Stimulated activated CD8-positive, alpha-beta memory T cell treated with anti-CD3 and anti-CD28 coated beads, Interleukin-4, amount 100 ng/mL, for 4 hours (primary cell): ENCODE measurements around the gene DYTN.

Experiments used
- DNase-seq, 2 donors: peaks; one replicate each; pipeline ENCODE4 v3.0.0-alpha.2; 2020; ENCODE audit warnings: low read depth in 2 of 2, low spot score in 1 of 2

Gene DYTN

GRCh38 chr2:206700156-206700555, 18.0 kb downstream of the DYTN start:
- DNase-seq: no peak

GRCh38 chr2:206698811-206699210, 19.4 kb downstream of the DYTN start:
- DNase-seq: no peak

GRCh38 chr2:206696910-206697309, 21.3 kb downstream of the DYTN start:
- no peak for DNase-seq

- DNase-seq: no peak
These were observed 24.6 kb downstream of the DYTN start for GRCh38 chr2:206693399-206694137.

GRCh38 chr2:206692971-206693370, 25.2 kb downstream of the DYTN start:
- no peak for DNase-seq

GRCh38 chr2:206688990-206689389, 29.2 kb downstream of the DYTN start:
- no peak for DNase-seq

- DNase-seq: no peak
These were observed 29.7 kb downstream of the DYTN start for GRCh38 chr2:206688453-206688852.

- no peak for DNase-seq
These were observed 34.6 kb downstream of the DYTN start for GRCh38 chr2:206683546-206683945.

GRCh38 chr2:206670531-206671319, 47.5 kb downstream of the DYTN start:
- DNase-seq: no peak

- DNase-seq: no peak
These were observed 52.9 kb downstream of the DYTN start for GRCh38 chr2:206665251-206665650.

GRCh38 chr2:206657087-206657486, 61.1 kb downstream of the DYTN start:
- no peak for DNase-seq

GRCh38 chr2:206647985-206648384, 70.2 kb downstream of the DYTN start:
- no peak for DNase-seq

GRCh38 chr2:206642075-206643025, 75.8 kb downstream of the DYTN start, which contains the start of gene FAM237A:
FAM237A (plus strand) TSS chr2:206642487; CDS start chr2:206644237, 1,750 bp downstream.
- no peak for DNase-seq

GRCh38 chr2:206641226-206641625, 77.0 kb downstream of the DYTN start:
- DNase-seq: no peak

GRCh38 chr2:206639636-206640035, 78.6 kb downstream of the DYTN start:
- no peak for DNase-seq

GRCh38 chr2:206635015-206635414, 83.2 kb downstream of the DYTN start:
- DNase-seq: no peak

GRCh38 chr2:206631340-206631739, 86.9 kb downstream of the DYTN start:
- DNase-seq: no peak

GRCh38 chr2:206627632-206628031, 90.6 kb downstream of the DYTN start:
- DNase-seq: no peak

GRCh38 chr2:206626108-206626507, 92.1 kb downstream of the DYTN start:
- no peak for DNase-seq

GRCh38 chr2:206619011-206619410, 99.2 kb downstream of the DYTN start:
- DNase-seq: no peak

GRCh38 chr2:206616151-206616550, 102.0 kb downstream of the DYTN start:
- DNase-seq: no peak
